CD14-positive monocyte (primary cell): ENCODE measurements around the gene KRTAP4-9. TPM values are rescaled to one million over a fixed set of nuclear protein-coding genes. Genes with fewer than 3 reads are reported as not detected.
"Not testable (repeated sequence)": the region's sequence is repeated elsewhere in the genome, so short reads cannot be mapped to it uniquely, and the experiment has no call there.

Experiments used
- DNase-seq, 3 donors: peaks; one replicate each; pipeline ENCODE4 v3.0.0-alpha.2; 2011 to 2022
- H2AFZ ChIP-seq: 2 replicates; pipeline ENCODE4 v1.6.0; 2012; ENCODE audit warnings: mild to moderate bottlenecking, low read depth, low read length, inconsistent platforms; ENCODE audit not compliant: insufficient read depth, poor library complexity, severe bottlenecking
- H3K27ac ChIP-seq, 2 donors: 1 replicate in 1 of 2; 2 replicates in 1 of 2; pipeline ENCODE4 v1.5.1; 2012 to 2013; ENCODE audit warnings: low read length in 2 of 2, control low read depth in 1 of 2, inconsistent platforms in 1 of 2, low read depth in 1 of 2, mild to moderate bottlenecking in 1 of 2
- H3K27me3 ChIP-seq, 2 donors: one replicate each; pipeline versions ENCODE4 v1.6.0 to v1.6.1; 2011 to 2013; ENCODE audit warnings: low read length in 2 of 2; ENCODE audit not compliant: control insufficient read depth in 2 of 2, insufficient read depth in 2 of 2
- H3K36me3 ChIP-seq, 2 donors: replicated peaks in 1 of 2; 1 replicate in 1 of 2; 2 replicates in 1 of 2; pipeline versions ENCODE4 v1.5.1 to v1.6.1; 2012 to 2013; ENCODE audit warnings: low read length in 2 of 2, control low read depth in 1 of 2, inconsistent platforms in 1 of 2, mild to moderate bottlenecking in 1 of 2; ENCODE audit not compliant: insufficient read depth in 2 of 2, control insufficient read depth in 1 of 2
- H3K4me1 ChIP-seq, 2 donors: 1 replicate in 1 of 2; 2 replicates in 1 of 2; pipeline versions ENCODE4 v1.5.1 to v1.6.1; 2012 to 2013; ENCODE audit warnings: low read length in 2 of 2, control low read depth in 1 of 2, inconsistent platforms in 1 of 2, mild to moderate bottlenecking in 1 of 2, moderate library complexity in 1 of 2; ENCODE audit not compliant: insufficient read depth in 2 of 2, control insufficient read depth in 1 of 2
- H3K4me2 ChIP-seq: replicated peaks from 2 replicates; pipeline ENCODE3; 2012; ENCODE audit warnings: low read length, moderate library complexity, mild to moderate bottlenecking; ENCODE audit not compliant: poor library complexity, severe bottlenecking; ENCODE audit errors: extremely low read depth
- H3K4me3 ChIP-seq, 3 experiments: fragments of 200-600 bp in 1 of 3; sonication (generic) in 1 of 3; replicated peaks in 1 of 3; 1 replicate in 2 of 3; 2 replicates in 1 of 3; pipeline ENCODE4 v1.5.1; 2011 to 2013; ENCODE audit warnings: low read length in 3 of 3, mild to moderate bottlenecking in 3 of 3, control low read depth in 2 of 3, low read depth in 2 of 3, inconsistent platforms in 1 of 3, moderate library complexity in 1 of 3
- H3K79me2 ChIP-seq: 2 replicates; pipeline ENCODE4 v1.6.0; 2012; ENCODE audit warnings: mild to moderate bottlenecking, control low read depth, inconsistent platforms, low read length, moderate library complexity; ENCODE audit not compliant: insufficient read depth
- H3K9ac ChIP-seq: 2 replicates; pipeline ENCODE4 v1.6.0; 2017; ENCODE audit warnings: low read length, mild to moderate bottlenecking; ENCODE audit not compliant: insufficient read depth, poor library complexity, severe bottlenecking
- H3K9me3 ChIP-seq, 2 donors: replicated peaks in 1 of 2; 1 replicate in 1 of 2; 2 replicates in 1 of 2; pipeline versions ENCODE4 v1.5.1 to v1.6.1; 2012 to 2013; ENCODE audit warnings: low read length in 2 of 2, control low read depth in 1 of 2; ENCODE audit not compliant: control insufficient read depth in 1 of 2, insufficient read depth in 1 of 2
- H4K20me1 ChIP-seq: 2 replicates; pipeline ENCODE4 v1.6.0; 2012; ENCODE audit warnings: mild to moderate bottlenecking, low read length, control low read depth, moderate library complexity; ENCODE audit not compliant: insufficient read depth
- H3K27ac Mint-ChIP-seq, 7 donors: one replicate each; pipeline ENCODE4 v1.8.0; 2020; ENCODE audit warnings: mild to moderate bottlenecking in 7 of 7, mixed read lengths in 7 of 7, moderate library complexity in 6 of 7, inconsistent platforms in 2 of 7
- H3K27me3 Mint-ChIP-seq, 3 donors: one replicate each; pipeline ENCODE4 v1.8.0; 2021 to 2022; ENCODE audit warnings: low read depth in 3 of 3, mild to moderate bottlenecking in 3 of 3, mixed read lengths in 3 of 3, moderate library complexity in 3 of 3, inconsistent platforms in 1 of 3
- H3K36me3 Mint-ChIP-seq, 2 donors: one replicate each; pipeline ENCODE4 v1.8.0; 2020; ENCODE audit warnings: mixed read lengths in 2 of 2, inconsistent platforms in 1 of 2, mild to moderate bottlenecking in 1 of 2
- H3K4me1 Mint-ChIP-seq: one replicate; pipeline ENCODE4 v1.8.0; 2020; ENCODE audit warnings: mild to moderate bottlenecking, mixed read lengths
- H3K4me3 Mint-ChIP-seq, 2 donors: one replicate each; pipeline ENCODE4 v1.8.0; 2020; ENCODE audit warnings: mild to moderate bottlenecking in 2 of 2, mixed read lengths in 2 of 2, moderate library complexity in 1 of 2
- H3K9me3 Mint-ChIP-seq, 7 donors: one replicate each; pipeline ENCODE4 v1.8.0; 2020 to 2022; ENCODE audit warnings: mixed read lengths in 7 of 7, mild to moderate bottlenecking in 6 of 7, moderate library complexity in 6 of 7, inconsistent platforms in 2 of 7
- CTCF ChIP-seq: fragments of 200-600 bp; IDR thresholded peaks from one replicate; pipeline ENCODE4 v1.8.0; 2022; ENCODE audit warnings: antibody characterized with exemption, mild to moderate bottlenecking
- WGBS: methylation state at CpG from one replicate; pipeline ENCODE4 v1.1.5; 2013; ENCODE audit warnings: missing lambda C conversion rate; ENCODE audit not compliant: insufficient coverage; 5-methylcytosine and 5-hydroxymethylcytosine counted together
- intact Hi-C, 2 donors: fragments of 100-400 bp; cut with micrococcal nuclease; formaldehyde crosslinking; loops; one replicate each; pipeline versions ENCODE4 v1.15.0 to v1.15.1; 2023
- polyA plus RNA-seq, 3 donors: library from polyadenylated mRNA; depleted of rRNA in 1 of 3; unstranded in 2 of 3; stranded (reverse) in 1 of 3; fragments of 300-500 nt in 2 of 3; fragments of >200 nt in 1 of 3; fragmentation: Illumina TruSeq in 2 of 3; gene quantifications; 1 replicate in 2 of 3; 2 replicates in 1 of 3; pipeline ENCODE4 v1.2.3, GENCODE V29; 2012 to 2021

KRTAP4-9 gene
- polyA plus RNA-seq, 3 donors, result not detected

- Mint-ChIP-seq H3K9me3 (peaks cover 0 to 9% (median 4%) of the 10 kb centered on the region in 7 donors), H3K36me3 (no peaks in the 10 kb centered on the region), H3K4me3 (no peak overlapping the region), H3K27ac (no peak overlapping the region), H3K4me1 (no peaks in the 10 kb centered on the region), H3K27me3 (no peaks in the 10 kb centered on the region)
- H3K4me2 ChIP-seq, result no peak overlapping the region
- H2AFZ ChIP-seq, result no peak overlapping the region
- H3K27ac ChIP-seq, result no peak overlapping the region
- no CpG with 5 or more reads among the region's 2 CpGs for WGBS
- H3K36me3 ChIP-seq, result no peaks in the 10 kb centered on the region
- H3K27me3 ChIP-seq, result no peaks in the 10 kb centered on the region
- no peak overlapping the region for H3K4me3 ChIP-seq
- no peak overlapping the region for H3K9ac ChIP-seq
- H3K4me1 ChIP-seq, result no peaks in the 10 kb centered on the region
- intact Hi-C loops, result no loop called here
- no peaks in the 10 kb centered on the region for H3K9me3 ChIP-seq
- TF ChIP-seq CTCF, result no peak
- no peaks in the 10 kb centered on the region for H3K79me2 ChIP-seq
- no peaks in the 10 kb centered on the region for H4K20me1 ChIP-seq
- DNase-seq, result no peak
Observed at GRCh38 chr17:41133880-41134735, 28.9 kb downstream of the KRTAP4-9 start.

GRCh38 chr17:41139865-41140264 is 34.7 kb downstream of the KRTAP4-9 start:
- peaks cover 23 to 46% (median 34%) of the 10 kb centered on the region in 7 donors for H3K9me3 Mint-ChIP-seq
- DNase-seq, H3K79me2 ChIP-seq, H2AFZ ChIP-seq, intact Hi-C loops, H3K4me1 Mint-ChIP-seq, H3K27ac Mint-ChIP-seq, H3K4me1 ChIP-seq, H3K27me3 ChIP-seq, H3K4me3 ChIP-seq, H3K4me3 Mint-ChIP-seq, H3K4me2 ChIP-seq, H3K36me3 Mint-ChIP-seq, H3K9ac ChIP-seq, H3K36me3 ChIP-seq, H3K27me3 Mint-ChIP-seq, H4K20me1 ChIP-seq, H3K27ac ChIP-seq: not testable (repeated sequence)
- 95% methylated on average over 12 of the region's 12 CpGs for WGBS
- peaks cover 14 to 27% of the 10 kb centered on the region in 2 donors for H3K9me3 ChIP-seq
